ENCODE results near the gene TBX2. TPM values are rescaled to one million over a fixed set of nuclear protein-coding genes. Genes with fewer than 3 reads are reported as not detected.

The TBX2 gene
- polyA plus RNA-seq, 1 donor, result 10.9 TPM

- no peak for DNase-seq (ENCODE audit: low read depth)
Observed at GRCh38 chr17:61453566-61454380, 54.1 kb downstream of the TBX2 start.

GRCh38 chr17:61454381-61455323, 55.0 kb downstream of the TBX2 start:
- no peak for DNase-seq (ENCODE audit: low read depth)

- DNase-seq (ENCODE audit: low read depth), result no peak
Observed at GRCh38 chr17:61455324-61456060, 55.8 kb downstream of the TBX2 start.

GRCh38 chr17:61456061-61456681, 56.5 kb downstream of the TBX2 start:
- no peak for DNase-seq (ENCODE audit: low read depth)

- no peak for DNase-seq (ENCODE audit: low read depth)
Observed at GRCh38 chr17:61456688-61457225, 57.1 kb downstream of the TBX2 start.

GRCh38 chr17:61457226-61457983, 57.8 kb downstream of the TBX2 start:
- no peak for DNase-seq (ENCODE audit: low read depth)

GRCh38 chr17:61458000-61458399, 58.4 kb downstream of the TBX2 start:
- DNase-seq (ENCODE audit: low read depth), result no peak

GRCh38 chr17:61458421-61459141, 58.9 kb downstream of the TBX2 start:
- no peak for DNase-seq (ENCODE audit: low read depth)

Other genes with a start within 250 kb of the TBX2 start
- gene TBX4, start 52.6 kb downstream of the TBX2 start, polyA plus RNA-seq (ENCODE audit: insufficient read length), result 7.7 TPM
- 1.0 TPM for gene NACA2, start 191.4 kb downstream of the TBX2 start, polyA plus RNA-seq (ENCODE audit: insufficient read length)